NCI-H1694 treated with DMSO at 0.1 percent for 48 hours (cell line): ENCODE measurements around the gene DBF4B.

Source experiments
- DNase-seq: peaks from one replicate; lab custom pipeline; 2025; lab: John Stamatoyannopoulos, UW

DBF4B gene

GRCh38 chr17:44759916-44760243 is 51.4 kb downstream of the DBF4B start:
- DNase-seq = no peak

- peak; percentile 47 for DNase-seq
These were observed 52.2 kb downstream of the DBF4B start for GRCh38 chr17:44760474-44761308.

GRCh38 chr17:44761932-44762810 is 53.7 kb downstream of the DBF4B start:
- DNase-seq = no peak

GRCh38 chr17:44763170-44763569 is 54.7 kb downstream of the DBF4B start:
- DNase-seq = no peak

- no peak for DNase-seq
These were observed 57.5 kb downstream of the DBF4B start for GRCh38 chr17:44765965-44766364.

GRCh38 chr17:44766409-44767038 is 58.1 kb downstream of the DBF4B start:
- DNase-seq = no peak

GRCh38 chr17:44767493-44767892 is 59.0 kb downstream of the DBF4B start:
- no peak for DNase-seq

GRCh38 chr17:44768505-44769142 is 60.2 kb downstream of the DBF4B start:
- no peak for DNase-seq

GRCh38 chr17:44769230-44769629 is 60.8 kb downstream of the DBF4B start:
- no peak for DNase-seq

- DNase-seq = no peak
These were observed 61.2 kb downstream of the DBF4B start for GRCh38 chr17:44769647-44770084.

- DNase-seq = no peak
These were observed 61.9 kb downstream of the DBF4B start for GRCh38 chr17:44770166-44770925.

- DNase-seq = no peak
These were observed 64.0 kb downstream of the DBF4B start for GRCh38 chr17:44772308-44773045.

GRCh38 chr17:44773140-44773539 is 64.7 kb downstream of the DBF4B start:
- DNase-seq = no peak

GRCh38 chr17:44774271-44775135 is 66.0 kb downstream of the DBF4B start:
- peak; percentile 75 for DNase-seq

- DNase-seq = peak; percentile 96
These were observed 66.8 kb downstream of the DBF4B start for GRCh38 chr17:44775136-44775837.

- DNase-seq = no peak
These were observed 67.6 kb downstream of the DBF4B start for GRCh38 chr17:44775838-44776621.

GRCh38 chr17:44776628-44777393 is 68.3 kb downstream of the DBF4B start:
- DNase-seq = no peak
